Vagina (tissue), 2 donors: ENCODE data around the gene RNF144A.

Source experiments
- CTCF ChIP-seq, 3 experiments: fragments of 450-650 bp in 2 of 3; fragments of 200-600 bp in 1 of 3; sonication (generic) in 1 of 3; IDR thresholded peaks; one replicate each; pipeline ENCODE4 v1.5.1; 2017 to 2019; ENCODE audit warnings: antibody characterized with exemption in 3 of 3, mild to moderate bottlenecking in 2 of 3, moderate library complexity in 2 of 3
- POLR2A ChIP-seq, 2 donors: fragments of 450-650 bp; IDR thresholded peaks; one replicate each; pipeline ENCODE4 v1.6.1; 2017; ENCODE audit warnings: antibody characterized with exemption in 2 of 2, mild to moderate bottlenecking in 2 of 2, moderate library complexity in 2 of 2
- POLR2AphosphoS5 ChIP-seq, 2 donors: sonication (generic); formaldehyde crosslinking; IDR thresholded peaks; one replicate each; pipeline ENCODE4 v1.9.0; 2017; ENCODE audit warnings: antibody characterized with exemption in 2 of 2, mild to moderate bottlenecking in 2 of 2, low read depth in 1 of 2; ENCODE audit not compliant: insufficient read depth in 1 of 2

DNA sequence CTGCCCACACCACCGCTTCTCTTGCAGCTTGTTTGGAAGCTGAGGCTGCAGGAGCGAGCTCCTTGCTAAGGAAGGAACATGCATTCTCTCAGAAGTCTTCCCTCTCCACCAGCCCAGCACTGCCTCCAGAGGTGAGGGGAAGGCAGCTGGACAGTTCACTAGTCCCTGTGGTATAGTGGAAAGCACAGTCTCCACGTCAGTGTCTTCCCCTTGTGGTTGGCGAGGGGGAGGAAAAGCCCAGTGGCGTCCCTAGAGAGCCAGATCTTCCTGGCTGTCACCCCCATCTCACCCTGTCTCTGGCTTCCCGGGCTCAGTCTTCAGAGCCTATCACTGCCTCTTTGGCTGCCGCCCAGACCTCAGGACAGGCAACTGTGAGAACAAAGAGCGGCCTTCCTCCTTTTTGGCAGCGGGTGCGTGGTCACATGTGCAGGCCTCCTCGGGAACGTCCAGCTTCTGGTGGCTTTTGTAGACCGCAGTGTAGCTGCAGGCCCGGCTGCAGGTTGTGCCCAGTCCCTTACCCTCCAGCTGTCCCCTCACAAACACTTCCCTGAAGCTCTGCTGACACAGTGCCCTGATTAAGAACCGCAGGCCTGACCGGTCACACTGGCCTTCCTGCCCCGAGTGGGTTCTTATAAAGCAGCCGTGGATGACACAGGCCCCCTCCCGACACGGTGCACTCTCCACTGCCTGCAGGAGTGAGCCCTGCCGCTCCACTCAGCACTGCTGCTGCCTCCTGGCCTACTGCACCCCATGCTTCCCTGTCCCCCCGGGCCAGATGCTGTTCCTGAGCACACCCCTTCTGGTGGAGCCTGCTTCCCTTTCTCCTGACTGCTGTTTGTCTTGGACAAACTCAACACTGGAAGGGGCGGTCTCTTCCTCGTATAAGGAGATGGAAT, 90.9 kb downstream of the RNF144A start:
- TF ChIP-seq CTCF (IDR thresholded peaks at IDR 0.05) (peak in 1 of 3 experiments; percentile 12), POLR2A (IDR thresholded peaks at IDR 0.05) (no peak), POLR2AphosphoS5 (IDR thresholded peaks at IDR 0.05; ENCODE audit: insufficient read depth in 1 of 2, low read depth in 1 of 2) (peak; percentile 16 to 79)
